Measurements from ENCODE around the gene SEC14L6. TPM values are rescaled to one million over a fixed set of nuclear protein-coding genes. Genes with fewer than 3 reads are reported as not detected.
A peak's percentile ranks its signal among the peaks of the same experiment; 100 is the strongest.
"Not testable (repeated sequence)": the region's sequence is repeated elsewhere in the genome, so short reads cannot be mapped to it uniquely, and the experiment has no call there.

The SEC14L6 gene
- total RNA-seq, 1 experiment from 2014 or later: 0.06 TPM

DNA sequence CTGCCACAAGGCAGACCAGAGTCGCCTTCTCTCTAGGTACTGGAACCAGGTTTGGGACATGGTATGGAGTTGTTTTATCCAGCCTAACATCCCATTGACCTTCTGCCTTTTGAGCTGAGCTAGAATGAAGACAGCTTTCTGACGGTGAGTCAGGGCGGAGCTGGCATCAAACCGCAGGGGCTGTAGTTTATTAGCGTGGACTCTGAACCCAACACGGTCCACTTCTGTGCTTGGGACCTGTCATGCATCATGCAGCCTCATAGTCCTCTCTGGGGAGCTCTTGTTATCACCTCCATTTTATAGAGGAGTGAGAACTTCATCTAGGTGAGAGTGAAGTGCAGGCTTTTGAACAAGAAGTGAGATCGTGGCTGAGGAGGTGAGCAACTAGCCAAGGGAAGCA is 19.6 kb upstream of the SEC14L6 start:
- no peak for DNase-seq (ENCODE audit: low read depth)

DNA sequence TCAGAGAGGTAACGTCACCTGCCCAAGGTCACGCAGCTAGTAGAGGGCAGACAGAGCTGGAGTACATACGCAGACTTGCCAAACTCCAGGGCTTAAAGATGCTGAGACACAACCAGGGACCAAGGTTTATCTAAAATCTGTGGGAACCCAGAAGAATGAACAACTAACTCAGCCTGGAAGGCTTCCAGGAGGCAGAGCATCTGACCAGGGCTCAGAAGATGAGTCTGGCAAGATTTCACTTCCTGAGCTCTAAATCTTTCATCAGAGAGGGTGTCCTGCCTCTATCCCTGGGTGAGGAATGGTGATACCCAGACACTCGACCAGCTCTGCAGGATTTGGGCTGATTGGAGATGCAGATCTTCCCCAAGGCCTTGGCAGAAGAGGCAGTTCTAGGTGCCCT is 18.8 kb upstream of the SEC14L6 start:
- DNase-seq (ENCODE audit: low read depth): no peak

DNA sequence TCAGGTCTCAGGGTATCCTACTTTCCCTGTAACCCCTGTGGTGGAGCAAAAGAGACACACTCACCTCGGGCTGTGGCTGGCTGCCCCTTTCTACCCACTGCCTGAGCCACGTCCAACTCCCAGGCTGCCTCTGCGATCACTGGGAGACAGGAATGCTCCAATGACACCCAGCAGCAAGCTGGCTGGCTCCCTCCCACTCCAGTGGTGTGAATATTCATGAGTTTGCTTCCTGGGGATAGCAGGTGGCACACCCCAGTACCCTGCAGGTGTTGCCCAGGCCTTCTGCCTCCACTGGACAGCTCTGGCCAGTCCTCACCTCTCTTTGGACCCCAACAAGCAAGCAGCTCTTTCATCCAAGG is 18.2 kb upstream of the SEC14L6 start:
- DNase-seq (ENCODE audit: low read depth): no peak

DNA sequence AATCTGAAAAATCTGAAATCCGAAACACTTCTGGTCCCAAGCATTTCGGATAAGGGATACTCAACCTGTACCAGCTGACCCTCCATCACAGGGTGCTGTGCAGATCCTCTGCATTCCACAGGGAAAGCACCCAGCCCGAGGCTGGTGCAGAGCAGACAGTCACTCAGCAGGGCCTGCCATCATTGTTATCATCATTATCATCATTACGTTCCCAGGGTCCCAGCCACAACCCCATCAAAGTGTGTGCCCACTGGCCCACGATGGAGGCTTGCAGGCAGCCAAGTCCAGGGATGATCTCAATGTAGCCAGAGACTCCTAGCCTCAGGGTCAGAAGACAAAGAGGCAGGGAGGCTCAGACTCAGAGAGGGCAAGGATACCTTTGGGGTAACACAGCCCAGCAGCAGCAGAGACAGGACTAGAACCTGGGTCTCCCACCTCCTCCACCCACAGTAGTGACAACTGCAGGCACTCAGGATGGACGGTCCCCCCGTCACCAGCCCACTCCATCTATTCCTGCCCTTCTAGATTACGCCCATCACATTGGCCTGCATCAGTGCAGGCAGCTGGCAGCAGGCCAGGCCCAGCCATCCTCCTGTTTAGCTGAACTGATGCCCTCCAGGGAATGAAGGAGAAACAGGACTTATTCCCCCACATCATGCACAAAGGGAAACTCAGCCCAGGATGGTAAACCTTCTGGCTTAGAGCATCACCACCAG is 17.7 kb upstream of the SEC14L6 start:
- no peak for DNase-seq (ENCODE audit: low read depth)

DNA sequence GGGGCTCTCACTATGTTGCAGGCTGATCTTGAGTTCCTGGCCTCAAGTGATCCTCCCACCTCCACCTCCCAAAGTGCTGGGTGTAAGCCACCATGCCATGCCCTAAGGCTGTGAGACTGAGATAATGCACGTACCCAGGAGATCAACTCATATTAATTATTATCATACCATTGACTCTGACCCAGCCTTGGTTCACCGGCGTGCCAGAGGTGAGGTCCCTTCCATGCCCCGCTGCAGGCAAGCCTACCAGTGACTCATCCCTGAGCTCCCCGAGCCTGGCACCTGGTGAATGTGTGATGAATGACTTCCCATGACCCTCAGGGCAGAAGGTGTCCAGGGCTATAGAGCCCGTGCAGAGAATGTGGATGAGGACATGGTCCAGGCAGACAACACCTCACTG is 15.8 kb upstream of the SEC14L6 start:
- DNase-seq (ENCODE audit: low read depth): no peak

DNA sequence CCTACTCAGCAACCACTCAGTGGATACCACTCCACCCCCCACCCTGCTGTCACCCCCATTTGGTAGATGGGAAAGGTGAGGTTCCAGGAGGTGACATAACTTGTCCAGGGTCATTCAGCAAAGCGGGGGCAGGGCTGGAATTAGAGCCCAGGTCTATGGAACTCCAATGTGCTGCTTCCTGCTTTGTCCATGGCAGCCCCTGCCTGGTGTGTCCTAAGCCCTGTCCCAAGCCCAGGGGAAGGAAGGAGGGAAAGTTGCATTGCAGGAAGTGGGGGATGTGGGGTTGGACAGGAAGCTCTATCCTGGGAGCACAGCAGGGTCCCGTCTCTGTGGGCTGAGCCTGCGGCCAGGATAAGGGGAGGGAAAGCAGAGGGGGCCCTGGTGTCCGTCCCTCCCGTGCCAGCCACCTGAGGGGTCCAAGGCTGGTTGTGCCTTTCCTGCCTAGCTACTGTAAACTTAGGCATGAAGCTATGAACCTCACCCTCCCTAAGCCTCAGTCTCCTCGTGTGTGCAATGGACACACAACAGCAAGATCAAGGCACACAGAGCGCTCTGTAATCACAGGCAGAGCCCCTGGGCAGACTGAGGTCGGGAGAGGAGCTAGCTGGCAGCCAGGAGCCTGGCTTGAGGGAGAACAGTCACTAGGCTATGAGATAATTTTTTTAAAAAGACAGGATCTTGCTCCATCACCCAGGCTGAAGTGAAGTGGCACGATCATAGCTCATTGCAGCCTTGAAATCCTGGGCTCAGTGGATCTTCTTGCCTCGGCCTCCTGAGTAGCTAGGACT is 15.1 kb upstream of the SEC14L6 start:
- DNase-seq (ENCODE audit: low read depth): peak; percentile 29

DNA sequence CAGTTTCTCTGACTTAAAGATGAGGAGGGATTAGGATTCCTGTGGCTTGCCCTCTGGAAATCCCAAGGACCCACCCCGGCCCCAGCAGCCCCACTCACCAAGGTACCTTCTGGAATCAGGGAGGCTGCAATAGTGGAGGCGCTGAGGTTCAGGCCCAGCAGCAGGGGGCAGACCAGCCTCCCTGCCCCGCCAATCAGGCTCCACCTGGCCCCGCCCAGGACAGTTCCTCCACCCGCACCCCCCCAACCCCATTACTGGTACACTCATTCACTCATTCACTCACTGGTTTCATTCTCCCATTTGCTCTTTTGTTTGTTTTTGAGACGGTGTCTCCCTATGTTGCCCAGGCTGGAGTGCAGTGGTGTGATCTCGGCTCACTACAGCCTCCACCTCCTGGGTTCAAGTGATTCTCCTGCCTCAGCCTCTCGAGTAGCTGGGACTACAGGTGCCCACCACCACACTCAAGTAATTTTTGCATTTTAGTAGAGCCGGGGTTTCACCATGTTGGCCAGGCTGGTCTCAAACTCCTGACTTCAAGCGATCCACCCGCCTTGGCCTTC is 14.2 kb upstream of the SEC14L6 start:
- DNase-seq (ENCODE audit: low read depth): peak; percentile 53

DNA sequence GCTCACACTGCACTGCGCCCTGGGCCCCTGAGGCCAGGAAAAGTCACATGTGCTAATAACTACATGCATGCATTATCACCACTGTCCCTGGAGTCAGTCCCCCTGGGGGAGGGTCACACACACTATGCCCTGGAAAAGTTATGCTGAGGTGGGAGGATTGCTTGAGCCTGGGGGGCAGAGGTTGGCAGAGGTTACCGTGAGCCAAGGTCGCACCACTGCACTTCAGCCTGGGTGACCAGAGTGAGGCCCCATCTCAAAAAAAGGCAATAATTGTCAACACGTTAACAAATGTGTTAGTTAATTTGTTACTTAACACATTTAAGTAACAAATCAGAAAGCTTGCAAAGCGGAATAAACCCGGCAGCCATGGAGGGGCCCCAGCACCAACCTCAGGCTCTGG is 13.3 kb upstream of the SEC14L6 start:
- DNase-seq (ENCODE audit: low read depth): no peak

DNA sequence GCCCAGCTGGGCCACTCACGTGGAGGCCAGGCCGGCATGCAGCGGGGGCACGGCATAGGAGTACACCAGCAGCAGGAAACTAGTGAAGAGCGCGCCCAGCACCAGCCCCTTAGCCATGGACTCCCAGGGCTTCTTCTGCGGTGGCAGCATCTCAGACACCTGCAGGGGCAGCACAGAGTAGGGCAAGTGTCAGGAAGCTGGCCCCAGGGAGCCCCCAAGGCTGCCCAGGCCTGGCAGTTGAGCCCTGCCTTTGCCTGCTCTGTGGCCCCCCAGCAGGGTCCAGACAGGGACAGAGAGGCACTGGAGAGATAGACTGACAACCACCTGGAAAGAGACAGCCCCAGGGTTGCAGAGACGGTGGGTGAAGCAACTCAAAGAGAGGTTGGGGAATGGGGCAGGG is 10.7 kb upstream of the SEC14L6 start:
- DNase-seq (ENCODE audit: low read depth): no peak

DNA sequence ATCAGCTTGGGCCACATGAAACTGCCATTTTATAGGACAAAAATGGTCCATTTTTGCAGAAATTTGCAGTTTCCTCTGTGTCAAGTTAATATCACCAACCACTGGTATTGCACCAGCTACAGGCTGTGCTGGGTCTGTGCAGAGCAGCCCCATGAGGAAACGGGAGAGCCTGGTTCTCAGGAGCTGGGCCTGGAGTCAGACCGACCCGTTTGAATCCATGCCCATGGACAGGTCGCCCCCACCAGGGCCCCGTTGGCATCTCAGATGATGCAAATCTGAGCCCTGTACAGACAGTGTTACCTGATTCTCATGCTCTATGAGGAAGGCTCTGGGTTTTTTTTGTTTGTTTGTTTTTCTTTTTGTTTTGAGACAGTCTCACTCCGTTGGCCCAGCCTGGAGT is 9.8 kb upstream of the SEC14L6 start:
- no peak for DNase-seq (ENCODE audit: low read depth)

DNA sequence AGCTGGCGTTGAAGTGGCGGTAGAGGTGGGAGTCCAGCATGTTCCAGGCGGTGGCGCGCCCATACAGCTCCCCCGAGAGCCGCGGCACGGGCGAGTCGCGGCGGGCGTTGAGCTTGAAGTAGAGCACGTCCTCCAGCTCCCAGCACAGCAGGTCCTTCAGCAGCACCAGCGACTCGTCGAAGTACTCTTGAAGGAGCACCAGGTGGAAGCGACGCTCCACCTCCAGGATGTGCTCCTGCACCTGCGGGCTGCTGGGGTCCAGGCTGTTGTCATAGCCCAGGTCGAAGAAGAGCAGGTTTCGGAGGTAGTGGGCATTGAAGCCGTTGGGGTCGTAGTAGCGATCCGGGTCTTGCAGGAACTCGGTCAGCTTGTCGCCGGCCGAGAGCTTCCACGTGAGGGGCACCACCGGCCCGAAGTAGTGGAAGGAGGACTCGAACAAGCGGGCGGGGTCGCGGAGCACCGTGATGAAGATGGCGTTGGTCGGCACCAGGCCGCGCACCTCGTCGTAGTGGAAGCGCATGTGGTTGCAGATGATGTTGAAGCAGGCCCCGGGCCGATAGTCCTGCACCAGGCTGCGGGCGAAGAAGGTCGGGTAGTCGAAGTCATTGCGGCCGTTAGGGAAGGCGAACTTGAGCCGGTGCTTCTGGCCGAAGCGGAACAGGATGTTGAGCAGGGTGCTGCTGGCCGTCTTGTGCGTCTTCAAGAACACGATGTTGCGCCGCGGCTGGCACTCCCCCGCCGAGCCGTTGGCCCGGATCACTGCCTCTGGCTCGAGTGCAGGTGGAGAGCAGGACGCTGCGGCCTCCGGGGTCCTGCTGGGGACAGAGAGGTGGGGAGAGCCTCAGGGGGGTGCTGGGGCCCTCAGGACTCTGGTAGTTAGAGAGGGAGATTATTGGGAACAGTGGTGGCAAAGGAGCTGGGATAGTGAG is 9.0 kb upstream of the SEC14L6 start:
- DNase-seq (ENCODE audit: low read depth): no peak

DNA sequence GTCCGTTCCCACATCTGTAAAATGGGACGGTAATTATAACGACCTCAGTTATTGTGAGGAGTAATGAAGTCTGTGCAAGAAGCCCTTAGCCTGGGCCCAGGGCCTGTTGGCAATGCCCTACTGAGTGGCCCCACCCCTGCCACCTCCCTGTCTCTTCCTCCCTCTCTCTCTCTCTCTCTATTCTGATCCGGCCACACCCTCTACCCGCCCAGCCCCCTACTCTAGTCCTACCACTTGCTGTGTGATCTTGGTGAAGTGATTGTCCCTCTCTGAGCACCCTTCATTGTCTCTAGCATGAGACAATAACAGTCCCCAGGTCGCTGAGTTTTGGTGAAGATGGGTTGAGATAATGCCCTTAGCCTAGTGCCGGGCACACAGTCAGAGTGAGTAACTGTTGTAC is 7.4 kb upstream of the SEC14L6 start:
- no peak for DNase-seq (ENCODE audit: low read depth)

DNA sequence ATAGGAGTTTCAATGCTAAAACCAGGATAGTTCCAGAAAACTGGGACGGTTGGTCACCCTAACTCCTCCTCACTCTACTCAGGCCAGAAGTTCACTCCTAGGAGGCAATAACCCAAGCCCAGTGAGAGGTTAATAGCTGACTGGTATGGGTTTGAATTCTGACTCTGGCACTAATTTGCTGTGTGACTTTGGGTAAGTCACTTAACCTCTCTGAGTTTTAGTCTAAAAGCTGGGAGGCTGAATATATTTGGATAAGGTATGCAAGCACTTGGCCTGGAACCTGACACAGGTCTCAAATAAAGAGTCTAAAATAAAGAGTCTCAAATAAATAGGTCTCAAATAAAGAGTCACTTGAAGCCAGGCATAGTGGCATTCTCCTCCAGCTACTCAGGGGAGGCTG is 6.2 kb upstream of the SEC14L6 start:
- DNase-seq (ENCODE audit: low read depth): no peak

DNA sequence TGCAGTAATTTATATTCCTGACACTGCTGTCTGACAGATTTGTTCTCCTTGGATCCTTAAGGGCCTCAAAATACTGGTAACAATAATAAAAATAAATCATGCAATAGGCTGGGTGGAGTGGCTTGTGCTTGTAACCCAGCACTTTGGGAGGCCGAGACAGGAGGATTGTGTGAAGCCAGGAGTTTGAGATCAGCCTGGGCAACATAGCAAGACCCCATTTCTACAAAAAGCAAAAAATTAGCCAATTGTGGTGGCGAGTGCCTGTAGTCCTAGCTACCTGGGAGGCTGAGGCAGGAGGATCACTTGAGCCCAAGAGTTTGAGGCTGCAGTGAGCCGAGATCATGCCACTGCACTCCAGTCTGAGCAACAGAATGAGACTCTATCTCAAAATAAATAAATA is 5.3 kb upstream of the SEC14L6 start:
- DNase-seq (ENCODE audit: low read depth): not testable (repeated sequence)

DNA sequence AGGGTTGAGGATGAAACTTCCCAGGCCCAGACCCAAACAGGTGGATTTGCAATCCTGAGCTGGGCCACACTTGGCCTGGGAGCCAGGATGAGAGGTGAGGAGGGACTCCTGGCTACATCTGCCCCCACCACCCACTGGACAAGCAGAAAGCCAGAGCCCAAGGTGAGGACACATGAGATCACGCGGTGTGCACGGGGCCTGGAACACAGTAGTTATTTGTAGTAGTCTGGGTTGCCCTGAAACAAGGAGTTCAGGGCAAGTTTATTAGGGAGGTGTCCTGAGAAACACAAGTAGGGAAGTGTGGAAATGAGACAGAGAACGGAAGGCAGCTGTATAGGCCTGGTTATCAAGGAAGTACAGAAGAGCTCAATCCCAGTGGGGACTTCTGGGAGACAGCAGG is 647 bp upstream of the SEC14L6 start:
- DNase-seq (ENCODE audit: low read depth): no peak

DNA sequence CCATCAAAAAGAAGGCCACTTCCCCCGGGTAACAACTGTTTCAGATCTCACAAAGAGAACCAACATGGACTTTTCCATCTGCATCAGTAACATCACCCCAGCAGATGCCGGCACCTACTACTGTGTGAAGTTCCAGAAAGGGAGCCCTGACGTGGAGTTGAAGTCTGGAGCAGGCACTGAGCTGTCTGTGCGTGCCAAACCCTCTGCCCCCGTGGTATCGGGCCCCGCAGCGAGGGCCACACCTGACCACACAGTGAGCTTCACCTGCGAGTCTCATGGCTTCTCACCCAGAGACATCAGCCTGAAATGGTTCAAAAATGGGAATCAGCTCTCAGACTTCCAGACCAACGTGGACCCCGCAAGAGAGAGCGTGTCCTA is 3.7 kb downstream of the SEC14L6 start:
- no peak for DNase-seq (ENCODE audit: low read depth)

DNA sequence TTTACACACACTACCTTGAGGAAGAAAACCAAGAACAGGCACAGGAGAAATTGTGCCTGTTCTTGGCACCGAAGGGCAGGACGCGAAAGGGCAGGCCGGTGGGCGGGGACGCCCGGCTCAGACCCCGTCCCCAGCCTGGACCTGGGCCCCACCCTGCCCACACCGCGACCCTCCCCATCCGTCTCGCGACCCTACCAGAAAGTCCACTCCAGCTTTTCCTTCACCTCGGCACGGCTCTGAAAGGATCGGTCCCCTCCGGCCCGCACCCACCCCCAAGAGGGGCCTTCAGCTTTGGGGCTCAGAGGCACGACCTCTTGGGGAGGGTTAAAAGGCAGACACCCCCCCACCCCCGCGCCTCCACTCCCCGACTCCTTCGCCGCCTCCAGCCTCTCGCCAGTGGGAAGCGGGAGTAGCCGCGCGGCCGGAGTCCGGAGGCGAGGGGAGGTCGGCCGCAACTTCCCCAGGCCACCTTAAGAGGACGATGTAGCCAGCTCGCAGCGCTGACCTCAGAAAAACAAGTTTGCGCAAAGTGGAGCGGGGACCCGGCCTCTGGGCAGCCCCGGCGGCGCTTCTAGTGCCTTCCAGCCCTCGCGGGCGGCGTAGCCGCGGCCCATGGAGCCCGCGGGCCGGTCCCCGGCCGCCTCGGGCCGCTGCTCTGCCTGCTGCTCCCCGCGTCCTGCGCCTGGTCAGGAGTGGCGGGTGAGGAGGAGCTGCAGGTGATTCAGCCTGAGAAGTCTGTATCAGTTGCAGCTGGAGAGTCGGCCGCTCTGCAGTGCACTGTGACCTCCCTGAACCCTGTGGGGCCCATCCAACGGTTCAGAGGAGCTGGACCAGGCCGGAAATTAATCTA is 4.4 kb downstream of the SEC14L6 start:
- no peak for DNase-seq (ENCODE audit: low read depth)

DNA sequence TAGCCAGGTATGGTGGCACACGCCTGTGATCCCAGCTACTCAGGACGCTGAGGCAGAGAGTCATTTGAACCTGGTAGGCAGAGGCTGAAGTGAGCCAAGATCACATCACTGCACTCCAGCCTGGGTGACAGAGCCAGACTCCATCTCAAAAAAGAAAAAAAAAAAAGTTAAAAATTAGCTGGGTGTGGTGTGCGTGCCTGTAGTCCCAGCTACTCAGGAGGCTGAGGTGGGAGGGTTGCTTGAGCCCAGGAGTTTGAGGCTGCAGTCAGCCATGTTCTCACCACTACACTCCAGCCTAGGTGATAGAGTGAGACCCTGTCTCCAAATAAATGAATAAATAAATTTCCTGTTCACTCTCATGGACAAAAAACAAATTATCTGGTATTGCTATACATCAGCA is 5.0 kb downstream of the SEC14L6 start:
- DNase-seq (ENCODE audit: low read depth): not testable (repeated sequence)

DNA sequence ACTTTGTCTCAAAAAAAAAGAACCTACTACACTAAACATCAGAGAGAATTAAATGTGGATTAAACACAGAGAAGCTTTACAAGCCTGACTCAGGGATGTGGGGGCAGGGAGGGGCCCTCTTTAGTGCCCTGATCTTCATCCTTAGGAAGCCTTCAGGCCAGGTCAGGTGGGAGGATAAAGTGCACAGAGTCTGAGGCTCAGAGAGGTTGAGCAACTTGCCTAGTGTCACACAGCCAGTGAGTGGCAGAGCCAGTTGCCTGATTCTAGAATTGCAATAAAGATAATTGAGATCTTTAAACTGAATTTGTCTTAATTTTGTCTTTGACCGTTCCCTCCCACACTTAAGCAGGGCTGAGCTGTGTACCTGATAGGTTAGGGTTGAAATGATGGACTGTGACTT is 7.2 kb downstream of the SEC14L6 start:
- no peak for DNase-seq (ENCODE audit: low read depth)

DNA sequence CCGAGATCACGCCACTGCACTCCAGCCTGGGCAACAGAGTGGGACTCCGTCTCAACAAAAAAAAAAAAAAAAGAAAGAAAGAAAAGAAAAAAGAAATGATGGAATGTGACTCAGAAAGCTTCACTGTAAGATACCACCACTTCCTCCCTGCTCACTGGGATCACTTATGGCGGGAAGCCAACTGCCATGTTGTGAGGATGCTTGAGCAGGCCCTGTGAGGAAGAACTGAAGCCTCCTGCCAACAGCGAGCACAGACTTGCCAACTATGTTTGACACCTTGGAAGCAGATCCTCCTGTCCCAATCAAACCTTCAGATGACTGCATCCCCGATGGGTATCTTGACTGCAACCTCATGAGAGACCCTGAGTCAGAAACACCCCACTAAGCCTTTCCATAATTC is 8.3 kb downstream of the SEC14L6 start:
- peak; percentile 64 for DNase-seq (ENCODE audit: low read depth)

DNA sequence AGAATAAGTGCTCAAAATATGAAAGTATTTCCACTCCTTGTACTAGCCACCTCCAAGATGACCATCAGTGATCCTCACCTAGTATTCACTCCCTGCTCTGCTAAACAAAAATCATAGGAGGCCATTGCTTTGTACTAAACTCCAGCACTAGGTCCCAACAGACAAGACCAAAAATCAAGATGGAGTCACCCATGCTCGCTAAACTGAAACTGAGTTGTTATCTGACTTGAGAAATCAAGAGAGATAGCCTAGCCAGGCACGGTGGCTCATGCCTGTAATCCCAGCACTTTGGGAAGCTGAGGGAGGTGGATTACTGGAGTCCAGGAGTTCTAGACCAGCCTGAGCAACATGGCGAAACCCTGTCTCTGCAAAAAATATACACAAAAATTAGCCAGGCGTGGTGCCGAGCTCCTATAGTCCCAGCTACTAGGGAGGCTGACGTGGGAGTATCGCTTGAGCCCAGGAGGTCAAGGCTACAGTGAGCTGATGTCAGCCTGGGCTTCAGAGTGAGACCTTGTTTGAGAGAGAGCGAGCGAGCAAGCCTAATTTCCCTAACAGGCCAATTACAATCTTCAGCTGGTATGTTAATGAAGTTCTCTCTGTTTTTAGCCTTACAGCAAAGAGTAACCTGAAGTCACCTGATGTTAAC is 9.3 kb downstream of the SEC14L6 start:
- DNase-seq (ENCODE audit: low read depth): no peak
